Measurements from ENCODE around the gene MRGPRD.

GRCh38 chr11:69018924-69019323 is 38.1 kb upstream of the MRGPRD start:
- TF ChIP-seq CTCF (IDR thresholded peaks at IDR 0.05; ENCODE audit: insufficient read depth, low read length) (no peak), POLR2AphosphoS5 (IDR thresholded peaks at IDR 0.05; ENCODE audit: low read depth) (no peak)

Data from HL-60 (cell line).